Measurements from ENCODE around the gene FER1L5.

DNA sequence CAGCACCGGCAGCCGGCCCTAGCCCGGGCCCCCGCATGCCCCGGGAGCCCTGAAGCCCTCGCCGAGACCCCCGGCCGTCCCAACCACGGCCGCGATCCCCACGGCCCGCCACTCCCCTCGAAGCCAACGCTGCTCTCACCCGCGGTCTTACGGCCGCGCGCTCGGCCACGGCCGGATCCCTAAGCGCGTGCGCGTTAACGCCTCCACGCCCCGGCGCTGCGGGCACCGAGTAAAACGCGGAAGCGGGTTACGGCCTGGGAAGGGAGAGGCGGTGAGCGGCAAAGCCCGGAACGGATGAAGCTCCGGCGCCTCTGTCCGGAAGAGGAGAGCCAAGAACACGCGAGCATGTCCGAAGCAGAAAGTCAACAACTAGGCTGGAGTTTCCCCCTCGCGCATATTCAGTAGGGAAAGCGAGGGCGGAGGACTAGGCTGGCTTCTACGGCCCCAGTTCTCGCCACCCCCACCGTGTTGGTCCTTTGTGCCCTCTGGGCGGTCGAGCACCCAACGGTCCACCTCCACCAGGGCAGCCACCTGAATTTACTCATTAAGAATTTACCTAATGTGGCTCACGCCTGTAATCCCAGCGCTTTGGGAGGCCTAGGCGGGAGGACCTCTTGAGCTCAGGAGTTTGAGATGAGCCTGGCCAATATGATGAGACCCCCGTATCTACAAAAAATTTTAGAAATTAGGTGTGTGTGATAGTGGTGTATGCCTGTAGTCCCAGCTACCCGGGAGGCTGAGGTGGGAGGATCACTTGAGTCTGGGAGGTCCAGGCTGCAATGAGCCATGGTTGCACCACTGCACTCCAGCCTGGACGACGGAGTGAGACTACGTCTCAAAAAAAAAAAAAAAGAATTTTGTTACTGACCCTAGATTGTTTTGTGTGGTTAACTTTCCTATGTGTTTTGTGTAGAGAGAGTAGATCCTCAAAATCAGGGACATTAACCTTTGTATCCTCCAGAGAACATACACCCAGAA, 4.1 kb upstream of the FER1L5 start, which contains the start of gene KANSL3:
- TF ChIP-seq POLR2AphosphoS5 (IDR thresholded peaks at IDR 0.05; ENCODE audit: low read depth, low read length) (peak; percentile 64; the same call in 1 of the 2 replicates), POLR2A (IDR thresholded peaks at IDR 0.05; ENCODE audit: low read depth, low read length) (peak; percentile 90)
